T-helper 2 cell (primary cell): ENCODE data around the gene NEK11.

Experiments
- DNase-seq, 5 experiments: peaks; one replicate each; pipeline versions ENCODE4 v3.0.0 to v3.0.0-alpha.2; 2012 to 2022

The NEK11 gene

GRCh38 chr3:131042271-131042985, 15.8 kb downstream of the NEK11 start:
- DNase-seq: peak in 2 of 5 experiments; percentile 15 to 89

- DNase-seq: no peak
Measured at GRCh38 chr3:131047582-131047981, 20.9 kb downstream of the NEK11 start.

GRCh38 chr3:131048030-131048429, 21.4 kb downstream of the NEK11 start:
- DNase-seq: no peak

GRCh38 chr3:131050001-131050400, 23.3 kb downstream of the NEK11 start:
- DNase-seq: no peak

GRCh38 chr3:131053043-131053859, 26.6 kb downstream of the NEK11 start:
- DNase-seq: no peak

- DNase-seq: no peak
Measured at GRCh38 chr3:131067983-131068382, 41.3 kb downstream of the NEK11 start.

- DNase-seq: peak in 1 of 5 experiments; percentile 76
Measured at GRCh38 chr3:131072099-131072559, 45.5 kb downstream of the NEK11 start.

- no peak for DNase-seq
Measured at GRCh38 chr3:131072845-131073244, 46.2 kb downstream of the NEK11 start.

GRCh38 chr3:131075632-131076328, 49.1 kb downstream of the NEK11 start:
- DNase-seq: peak in 1 of 5 experiments; percentile 49

GRCh38 chr3:131077904-131078303, 51.2 kb downstream of the NEK11 start:
- no peak for DNase-seq

- DNase-seq: no peak
Measured at GRCh38 chr3:131079086-131079485, 52.4 kb downstream of the NEK11 start.

GRCh38 chr3:131081224-131081623, 54.5 kb downstream of the NEK11 start:
- no peak for DNase-seq

GRCh38 chr3:131082246-131082645, 55.6 kb downstream of the NEK11 start:
- DNase-seq: no peak

- DNase-seq: peak in 1 of 5 experiments; percentile 44
Measured at GRCh38 chr3:131082871-131083863, 56.5 kb downstream of the NEK11 start.

- DNase-seq: no peak
Measured at GRCh38 chr3:131091768-131092167, 65.1 kb downstream of the NEK11 start.

- DNase-seq: no peak
Measured at GRCh38 chr3:131107637-131108433, 81.2 kb downstream of the NEK11 start.

GRCh38 chr3:131109156-131109555, 82.5 kb downstream of the NEK11 start:
- DNase-seq: no peak

GRCh38 chr3:131110087-131110486, 83.4 kb downstream of the NEK11 start:
- no peak for DNase-seq

- DNase-seq: no peak
Measured at GRCh38 chr3:131114256-131114655, 87.6 kb downstream of the NEK11 start.

GRCh38 chr3:131125684-131126083, 99.0 kb downstream of the NEK11 start:
- DNase-seq: no peak

GRCh38 chr3:131140891-131141290, 114.2 kb downstream of the NEK11 start:
- no peak for DNase-seq
